CD4-positive, alpha-beta T cell (primary cell): ENCODE data around the gene ERICH2. TPM values are rescaled to one million over a fixed set of nuclear protein-coding genes. Genes with fewer than 3 reads are reported as not detected.

ENCODE experiments used
- ATAC-seq: fragments of 200-7000 bp; cut with Tn5 transposase; one replicate; pipeline ENCODE4 v1.10.0; 2022; ENCODE audit warnings: mild to moderate bottlenecking; ENCODE audit not compliant: poor library complexity
- CTCF ChIA-PET: fragments of 350-600 bp; sonication (Branson Sonifier 250); formaldehyde crosslinking; loops from one replicate; lab custom pipeline; 2021; ENCODE audit warnings: antibody characterized with exemption, inconsistent platforms; lab: Charles Lee
- POLR2A ChIA-PET: fragments of 350-600 bp; sonication (Branson Sonifier 250); formaldehyde crosslinking; loops from one replicate; lab custom pipeline; 2021; ENCODE audit warnings: antibody characterized with exemption, inconsistent platforms; lab: Charles Lee
- DNase-seq, 14 experiments: peaks; one replicate each; pipeline ENCODE4 v3.0.0-alpha.2; 2013 to 2020; ENCODE audit warnings: mixed read lengths in 2 of 14
- H3K27ac ChIP-seq, 2 donors: one replicate each; pipeline versions ENCODE4 v1.5.1 to v1.7.0; 2013; ENCODE audit warnings: low read length in 2 of 2, low read depth in 1 of 2, mild to moderate bottlenecking in 1 of 2
- H3K27me3 ChIP-seq, 2 experiments: 1 replicate in 1 of 2; 2 replicates in 1 of 2; pipeline versions ENCODE4 v1.6.1 to v1.7.0; 2013; ENCODE audit warnings: low read length in 2 of 2, control low read depth in 1 of 2, mild to moderate bottlenecking in 1 of 2, moderate library complexity in 1 of 2; ENCODE audit not compliant: insufficient read depth in 2 of 2, control insufficient read depth in 1 of 2
- H3K36me3 ChIP-seq: one replicate; pipeline ENCODE4 v1.6.1; 2013; ENCODE audit warnings: low read length, control low read depth; ENCODE audit not compliant: insufficient read depth
- H3K4me1 ChIP-seq: one replicate; pipeline ENCODE4 v1.6.1; 2013; ENCODE audit warnings: low read length, control low read depth; ENCODE audit not compliant: insufficient read depth
- H3K4me3 ChIP-seq: one replicate; pipeline ENCODE4 v1.5.1; 2013; ENCODE audit warnings: mild to moderate bottlenecking, low read length, moderate library complexity
- H3K9me3 ChIP-seq, 2 experiments: 1 replicate in 1 of 2; 2 replicates in 1 of 2; pipeline versions ENCODE4 v1.6.1 to v1.7.0; 2013; ENCODE audit warnings: low read length in 2 of 2, mild to moderate bottlenecking in 2 of 2, control low read depth in 1 of 2, moderate library complexity in 1 of 2; ENCODE audit not compliant: control insufficient read depth in 1 of 2, insufficient read depth in 1 of 2
- H3K27ac Mint-ChIP-seq: one replicate; pipeline ENCODE4 v1.8.0; 2020; ENCODE audit warnings: mixed read lengths
- H3K27me3 Mint-ChIP-seq: one replicate; pipeline ENCODE4 v1.8.0; 2021; ENCODE audit warnings: mixed read lengths
- H3K36me3 Mint-ChIP-seq: one replicate; pipeline ENCODE4 v1.8.0; 2021; ENCODE audit warnings: low read depth, mixed read lengths
- H3K4me1 Mint-ChIP-seq: one replicate; pipeline ENCODE4 v1.8.0; 2021; ENCODE audit warnings: low read depth, mixed read lengths
- H3K4me3 Mint-ChIP-seq: one replicate; pipeline ENCODE4 v1.8.0; 2020; ENCODE audit warnings: mild to moderate bottlenecking, mixed read lengths
- H3K9me3 Mint-ChIP-seq: one replicate; pipeline ENCODE4 v1.8.0; 2020; ENCODE audit warnings: mixed read lengths
- intact Hi-C, 2 experiments: fragments of 100-400 bp; cut with DNase I in 1 of 2; cut with micrococcal nuclease in 1 of 2; formaldehyde crosslinking; loops; one replicate each; pipeline versions ENCODE4 v1.15.1 to v1.9.0; 2023 to 2025; cut with DNase I, micrococcal nuclease
- total RNA-seq, 174 experiments: library from RNA in 2 of 174; stranded (reverse) in 2 of 174; gene quantifications; one replicate each; pipeline ENCODE4 v1.2.3 and lab custom pipeline; 2021 to 2026
- TF ChIP-seq, protein P1 (sequence below): fragments of 200-600 bp; IDR thresholded peaks from one replicate; pipeline ENCODE4 v1.8.0; 2022; ENCODE audit warnings: antibody characterized with exemption, mild to moderate bottlenecking

ERICH2 gene
- total RNA-seq, 2 experiments from 2014 or later, result not detected

DNA sequence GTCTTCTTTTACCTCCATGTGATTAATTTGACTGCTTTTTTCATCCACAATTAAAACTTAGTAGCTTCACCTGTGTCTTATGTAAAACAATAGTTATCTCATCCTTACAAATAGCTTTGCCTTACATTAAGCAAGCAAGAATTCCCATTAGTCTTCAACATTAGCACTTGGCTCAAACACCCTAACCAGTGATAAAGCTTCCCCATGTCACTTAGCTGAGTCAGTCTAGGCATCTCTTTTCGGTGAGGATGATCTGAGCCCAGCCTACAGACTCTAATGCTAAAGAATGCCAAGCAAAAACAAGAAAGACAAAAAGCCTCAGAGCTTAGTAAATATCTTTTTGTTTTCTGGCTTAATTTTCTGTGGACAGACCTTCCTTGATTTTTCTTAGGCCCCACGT is 72.6 kb downstream of the ERICH2 start:
- ATAC-seq, result no peak
- H3K27me3 ChIP-seq, result peaks cover 0 to 5% of the 10 kb centered on the region in 2 experiments
- H3K27me3 Mint-ChIP-seq, result peaks cover 4% of the 10 kb centered on the region

DNA sequence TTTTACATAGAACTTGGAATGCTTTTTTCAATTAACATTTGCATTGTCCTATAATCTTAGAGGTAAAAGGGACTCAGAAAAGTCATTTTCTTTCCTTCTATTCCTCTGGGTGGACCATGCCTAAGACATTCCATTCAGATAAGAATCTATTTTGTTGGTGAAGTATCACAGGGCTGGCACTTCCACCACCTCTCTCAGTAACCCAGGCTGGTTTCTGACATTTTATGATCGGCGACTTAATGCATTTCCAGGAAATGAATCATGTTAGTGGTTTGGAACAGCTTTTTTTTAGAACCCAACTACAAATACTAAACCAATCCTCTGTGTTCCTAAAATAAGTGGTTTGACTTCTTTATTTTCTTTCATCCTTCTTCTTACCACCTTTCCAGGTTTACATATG is 73.5 kb downstream of the ERICH2 start:
- Mint-ChIP-seq H3K27me3 (peaks cover 1% of the 10 kb centered on the region), H3K4me1 (peaks cover 10% of the 10 kb centered on the region), H3K9me3 (no peaks in the 10 kb centered on the region), H3K27ac (no peak overlapping the region), H3K36me3 (no peaks in the 10 kb centered on the region), H3K4me3 (no peak overlapping the region)
- POLR2A ChIA-PET, result no interaction called here
- Histone ChIP-seq H3K4me3 (no peak overlapping the region), H3K36me3 (no peaks in the 10 kb centered on the region), H3K9me3 (no peaks in the 10 kb centered on the region), H3K4me1 (no peaks in the 10 kb centered on the region), H3K27me3 (peaks cover 0 to 5% of the 10 kb centered on the region in 2 experiments), H3K27ac (no peak overlapping the region)
- CTCF ChIA-PET, result no interaction called here
- ATAC-seq (no peak), DNase-seq (peak in 1 of 14 experiments; percentile 42)
- intact Hi-C loops, result no loop called here
- TF ChIP-seq, protein P1, sequence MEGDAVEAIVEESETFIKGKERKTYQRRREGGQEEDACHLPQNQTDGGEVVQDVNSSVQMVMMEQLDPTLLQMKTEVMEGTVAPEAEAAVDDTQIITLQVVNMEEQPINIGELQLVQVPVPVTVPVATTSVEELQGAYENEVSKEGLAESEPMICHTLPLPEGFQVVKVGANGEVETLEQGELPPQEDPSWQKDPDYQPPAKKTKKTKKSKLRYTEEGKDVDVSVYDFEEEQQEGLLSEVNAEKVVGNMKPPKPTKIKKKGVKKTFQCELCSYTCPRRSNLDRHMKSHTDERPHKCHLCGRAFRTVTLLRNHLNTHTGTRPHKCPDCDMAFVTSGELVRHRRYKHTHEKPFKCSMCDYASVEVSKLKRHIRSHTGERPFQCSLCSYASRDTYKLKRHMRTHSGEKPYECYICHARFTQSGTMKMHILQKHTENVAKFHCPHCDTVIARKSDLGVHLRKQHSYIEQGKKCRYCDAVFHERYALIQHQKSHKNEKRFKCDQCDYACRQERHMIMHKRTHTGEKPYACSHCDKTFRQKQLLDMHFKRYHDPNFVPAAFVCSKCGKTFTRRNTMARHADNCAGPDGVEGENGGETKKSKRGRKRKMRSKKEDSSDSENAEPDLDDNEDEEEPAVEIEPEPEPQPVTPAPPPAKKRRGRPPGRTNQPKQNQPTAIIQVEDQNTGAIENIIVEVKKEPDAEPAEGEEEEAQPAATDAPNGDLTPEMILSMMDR, result no peak

More for the DNA sequence above, 72.6 kb downstream of the ERICH2 start:
- H3K27ac Mint-ChIP-seq, result no peak overlapping the region
- intact Hi-C loops, result no loop called here
- Histone ChIP-seq H3K4me3 (no peak overlapping the region), H3K27ac (no peak overlapping the region), H3K36me3 (no peaks in the 10 kb centered on the region), H3K4me1 (no peaks in the 10 kb centered on the region), H3K9me3 (no peaks in the 10 kb centered on the region)
- TF ChIP-seq, protein P1, result no peak
- H3K4me3 Mint-ChIP-seq, result no peak overlapping the region
- no peak for DNase-seq
- H3K4me1 Mint-ChIP-seq, result peaks cover 10% of the 10 kb centered on the region
- no peaks in the 10 kb centered on the region for H3K9me3 Mint-ChIP-seq
- CTCF ChIA-PET, result no interaction called here
- H3K36me3 Mint-ChIP-seq, result no peaks in the 10 kb centered on the region
- POLR2A ChIA-PET, result no interaction called here

DNA sequence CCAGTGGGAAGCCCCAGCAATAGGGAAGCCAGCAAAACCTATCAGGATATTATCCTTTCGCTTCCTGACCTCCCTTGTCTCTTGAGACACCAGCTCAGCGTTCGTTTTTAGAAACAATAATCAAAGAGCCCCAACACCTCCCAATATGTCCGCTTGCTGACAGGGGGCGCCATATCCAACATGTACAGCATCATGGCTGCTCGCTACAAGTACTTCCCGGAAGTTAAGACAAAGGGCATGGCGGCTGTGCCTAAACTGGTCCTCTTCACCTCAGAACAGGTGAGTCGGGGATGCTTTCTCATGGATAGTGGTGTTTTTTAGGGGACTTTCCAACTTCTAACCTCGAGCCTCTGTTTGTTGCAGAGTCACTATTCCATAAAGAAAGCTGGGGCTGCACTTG is 75.2 kb downstream of the ERICH2 start:
- Histone ChIP-seq H3K9me3 (no peaks in the 10 kb centered on the region), H3K36me3 (no peaks in the 10 kb centered on the region), H3K27me3 (peaks cover 0 to 5% of the 10 kb centered on the region in 2 experiments), H3K27ac (no peak overlapping the region), H3K4me3 (no peak overlapping the region), H3K4me1 (no peaks in the 10 kb centered on the region)
- no peaks in the 10 kb centered on the region for H3K36me3 Mint-ChIP-seq
- no peaks in the 10 kb centered on the region for H3K27me3 Mint-ChIP-seq
- peaks cover 10% of the 10 kb centered on the region for H3K4me1 Mint-ChIP-seq
- CTCF ChIA-PET, result interaction anchor here (0.8 kb wide), 1 partner anchor 27 kb away, joined by 3 read pairs; no protein-coding TSS in a partner anchor
- no peak for ATAC-seq
- POLR2A ChIA-PET, result no interaction called here
- no peak overlapping the region for H3K4me3 Mint-ChIP-seq
- no peak for DNase-seq
- TF ChIP-seq, protein P1, result no peak
- H3K27ac Mint-ChIP-seq, result no peak overlapping the region
- intact Hi-C loops, result no loop called here
- no peaks in the 10 kb centered on the region for H3K9me3 Mint-ChIP-seq
